B cell (primary cell): ENCODE measurements around the gene STC2. TPM values are rescaled to one million over a fixed set of nuclear protein-coding genes. Genes with fewer than 3 reads are reported as not detected.

Experiments
- ATAC-seq: fragments of 200-7000 bp; cut with Tn5 transposase; one replicate; pipeline ENCODE4 v1.10.0; 2021; ENCODE audit warnings: low read depth, mild to moderate bottlenecking, moderate number of reproducible peaks, moderate library complexity
- CTCF ChIA-PET: fragments of 350-600 bp; sonication (Branson Sonifier 250); formaldehyde crosslinking; loops from one replicate; lab custom pipeline; 2021; ENCODE audit warnings: antibody characterized with exemption, inconsistent platforms; lab: Charles Lee
- POLR2A ChIA-PET: fragments of 350-600 bp; sonication (Branson Sonifier 250); formaldehyde crosslinking; loops from one replicate; lab custom pipeline; 2021; ENCODE audit warnings: antibody characterized with exemption; lab: Charles Lee
- DNase-seq: peaks from one replicate; pipeline ENCODE4 v3.0.0; 2013
- H2AFZ ChIP-seq: 2 replicates; pipeline ENCODE4 v1.6.1; 2012; ENCODE audit warnings: mild to moderate bottlenecking, low read depth, low read length; ENCODE audit not compliant: insufficient read depth, poor library complexity, severe bottlenecking
- H3K27ac ChIP-seq, 2 donors: 1 replicate in 1 of 2; 2 replicates in 1 of 2; pipeline ENCODE4 v1.5.1; 2012 to 2013; ENCODE audit warnings: low read length in 2 of 2, mild to moderate bottlenecking in 2 of 2, moderate library complexity in 1 of 2
- H3K27me3 ChIP-seq, 4 experiments: fragments of 200-600 bp in 1 of 4; sonication (generic) in 1 of 4; replicated peaks in 1 of 4; 1 replicate in 2 of 4; 2 replicates in 2 of 4; pipeline versions ENCODE4 v1.6.1 to v1.7.0; 2013 to 2016; ENCODE audit warnings: low read length in 3 of 4, mild to moderate bottlenecking in 2 of 4, mixed read lengths in 1 of 4, moderate library complexity in 1 of 4; ENCODE audit not compliant: insufficient read depth in 4 of 4, control insufficient read depth in 3 of 4; ENCODE audit errors: control extremely low read depth in 1 of 4
- H3K36me3 ChIP-seq, 2 experiments: replicated peaks in 1 of 2; 1 replicate in 1 of 2; 2 replicates in 1 of 2; pipeline versions ENCODE4 v1.6.1 to v1.7.1; 2013; ENCODE audit warnings: low read length in 1 of 2; ENCODE audit not compliant: insufficient read depth in 2 of 2, control insufficient read depth in 1 of 2; ENCODE audit errors: control extremely low read depth in 1 of 2, extremely low read depth in 1 of 2
- H3K4me1 ChIP-seq, 2 donors: fragments of 200-600 bp in 1 of 2; sonication (generic) in 1 of 2; 1 replicate in 1 of 2; 2 replicates in 1 of 2; pipeline versions ENCODE4 v1.5.1 to v1.6.1; 2013 to 2017; ENCODE audit warnings: low read length in 2 of 2; ENCODE audit not compliant: control insufficient read depth in 2 of 2, insufficient read depth in 2 of 2
- H3K4me2 ChIP-seq: replicated peaks from 2 replicates; pipeline ENCODE3; 2012; ENCODE audit warnings: mild to moderate bottlenecking, low read depth, low read length; ENCODE audit not compliant: poor library complexity, severe bottlenecking
- H3K4me3 ChIP-seq, 5 experiments: fragments of 200-600 bp in 1 of 5; sonication (generic) in 1 of 5; 1 replicate in 3 of 5; 2 replicates in 2 of 5; pipeline versions ENCODE4 v1.5.1 to v1.7.0; 2011 to 2016; ENCODE audit warnings: low read length in 4 of 5, mild to moderate bottlenecking in 4 of 5, low read depth in 2 of 5, control low read depth in 1 of 5, moderate library complexity in 1 of 5; ENCODE audit not compliant: insufficient read depth in 1 of 5; ENCODE audit errors: control extremely low read depth in 1 of 5, extremely low read depth in 1 of 5
- H3K79me2 ChIP-seq: fragments of 200-600 bp; sonication (generic); one replicate; pipeline ENCODE4 v1.6.0; 2016; ENCODE audit warnings: low read length; ENCODE audit not compliant: control insufficient read depth, insufficient read depth
- H3K9ac ChIP-seq: fragments of 200-600 bp; sonication (generic); 2 replicates; pipeline ENCODE4 v1.6.1; 2017; ENCODE audit warnings: mild to moderate bottlenecking, low read length, moderate library complexity
- H3K9me3 ChIP-seq, 3 donors: one replicate each; pipeline versions ENCODE4 v1.6.1 to v1.7.1; 2013; ENCODE audit warnings: low read length in 2 of 3; ENCODE audit not compliant: control insufficient read depth in 2 of 3, insufficient read depth in 1 of 3; ENCODE audit errors: control extremely low read depth in 1 of 3
- H4K20me1 ChIP-seq: 2 replicates; pipeline ENCODE4 v1.6.0; 2012; ENCODE audit warnings: mild to moderate bottlenecking, low read length; ENCODE audit not compliant: insufficient read depth, control insufficient read depth, poor library complexity, severe bottlenecking
- H3K27ac Mint-ChIP-seq: one replicate; pipeline ENCODE4 v1.8.0; 2021; ENCODE audit warnings: mixed read lengths
- H3K27me3 Mint-ChIP-seq: one replicate; pipeline ENCODE4 v1.8.0; 2021; ENCODE audit warnings: mixed read lengths
- H3K4me1 Mint-ChIP-seq: one replicate; pipeline ENCODE4 v1.8.0; 2021; ENCODE audit warnings: mixed read lengths
- H3K4me3 Mint-ChIP-seq: one replicate; pipeline ENCODE4 v1.8.0; 2021; ENCODE audit warnings: mixed read lengths
- H3K9me3 Mint-ChIP-seq: one replicate; pipeline ENCODE4 v1.8.0; 2022; ENCODE audit warnings: mixed read lengths; ENCODE audit not compliant: insufficient read depth
- CTCF ChIP-seq: fragments of 200-600 bp; IDR thresholded peaks from one replicate; pipeline ENCODE4 v1.8.0; 2022; ENCODE audit warnings: antibody characterized with exemption, mild to moderate bottlenecking
- EZH2 ChIP-seq: IDR thresholded peaks from 2 replicates; pipeline ENCODE4 v1.6.1; 2012; ENCODE audit warnings: borderline replicate concordance, low read depth, mild to moderate bottlenecking, moderate library complexity, low read length; ENCODE audit not compliant: insufficient read depth, poor library complexity, severe bottlenecking
- WGBS: methylation state at CpG from one replicate; pipeline ENCODE4 v1.1.5; 2013; ENCODE audit warnings: missing lambda C conversion rate; ENCODE audit not compliant: insufficient coverage; 5-methylcytosine and 5-hydroxymethylcytosine counted together
- intact Hi-C: fragments of 100-400 bp; cut with micrococcal nuclease; formaldehyde crosslinking; loops from one replicate; pipeline ENCODE4 v1.10.0; 2022
- polyA plus RNA-seq: library from polyadenylated mRNA; depleted of rRNA; stranded (reverse); fragments of >200 nt; gene quantifications from 2 replicates; pipeline ENCODE4 v1.2.3, GENCODE V29; 2012
- total RNA-seq, 2 donors: library from RNA; stranded (reverse); fragments of 120-200 nt in 1 of 2; gene quantifications; 1 replicate in 1 of 2; 2 replicates in 1 of 2; pipeline versions ENCODE4 v1.2.3 to v1.2.4, GENCODE V29; 2013 to 2022

STC2 gene
- total and polyA plus RNA-seq, 2 donors (not counting 1 experiment from before 2014, with no cell fraction given) = not detected

GRCh38 chr5:173290477-173291131 lies 37.6 kb downstream of the STC2 start:
- peaks cover 0 to 3% (median 0%) of the 10 kb centered on the region in 3 donors for H3K9me3 ChIP-seq
- no peak for DNase-seq
- intact Hi-C loops = loop anchor here (5.0 kb wide), 2 partner anchors 282 to 327 kb away; partner anchors contain the start of gene BOD1
- no peak overlapping the region for H2AFZ ChIP-seq
- peaks cover 0 to 39% (median 18%) of the 10 kb centered on the region in 4 experiments for H3K27me3 ChIP-seq
- H3K36me3 ChIP-seq = no peaks in the 10 kb centered on the region
- 73% methylated on average over 10 of the region's 12 CpGs for WGBS
- H3K79me2 ChIP-seq = no peaks in the 10 kb centered on the region
- no peak overlapping the region for H3K9ac ChIP-seq
- H3K27ac ChIP-seq = no peak overlapping the region
- H3K4me1 ChIP-seq = peaks cover 11 to 12% of the 10 kb centered on the region in 2 donors
- Mint-ChIP-seq H3K27me3 (peaks cover 57% of the 10 kb centered on the region), H3K9me3 (no peaks in the 10 kb centered on the region), H3K4me3 (no peak overlapping the region), H3K4me1 (peaks cover 10% of the 10 kb centered on the region), H3K27ac (no peak overlapping the region)
- ChIA-PET POLR2A (no interaction called here), CTCF (no interaction called here)
- no peak overlapping the region for H3K4me2 ChIP-seq
- no peaks in the 10 kb centered on the region for H4K20me1 ChIP-seq
- no peak for TF ChIP-seq CTCF
- TF ChIP-seq EZH2 = no peak
- H3K4me3 ChIP-seq = no peak overlapping the region
- no peak for ATAC-seq

GRCh38 chr5:173289372-173289771 lies 38.8 kb downstream of the STC2 start:
- Histone ChIP-seq H4K20me1 (no peaks in the 10 kb centered on the region), H3K4me3 (no peak overlapping the region), H2AFZ (no peak overlapping the region), H3K79me2 (no peaks in the 10 kb centered on the region), H3K4me2 (no peak overlapping the region), H3K9ac (no peak overlapping the region), H3K4me1 (peaks cover 9% of the 10 kb centered on the region in 2 donors), H3K9me3 (peaks cover 0 to 3% (median 0%) of the 10 kb centered on the region in 3 donors), H3K27ac (no peak overlapping the region), H3K27me3 (peaks cover 0 to 32% (median 15%) of the 10 kb centered on the region in 4 experiments), H3K36me3 (no peaks in the 10 kb centered on the region)
- POLR2A ChIA-PET = no interaction called here
- ATAC-seq (no peak), DNase-seq (no peak)
- Mint-ChIP-seq H3K4me3 (no peak overlapping the region), H3K27ac (no peak overlapping the region), H3K27me3 (peaks cover 60% of the 10 kb centered on the region), H3K4me1 (peaks cover 8% of the 10 kb centered on the region), H3K9me3 (peaks cover 7% of the 10 kb centered on the region)
- intact Hi-C loops = no loop called here
- WGBS = no CpG with 5 or more reads among the region's 3 CpGs
- CTCF ChIA-PET = interaction anchor here (1.0 kb wide), 1 partner anchor 10 kb away, joined by 3 read pairs; no protein-coding TSS in a partner anchor
- TF ChIP-seq CTCF = no peak
- TF ChIP-seq EZH2 = no peak
